Erythroblast (primary cell): Measurements from ENCODE around the gene ZBTB7C.
A peak's percentile ranks its signal among the peaks of the same experiment; 100 is the strongest.

Experiments used
- DNase-seq, 2 experiments: peaks; one replicate each; lab custom pipeline; 2025; lab: John Stamatoyannopoulos, UW
- GATA1 ChIP-seq: IDR thresholded peaks from 2 replicates; pipeline ENCODE4 v1.6.1; 2011; ENCODE audit warnings: low read depth, mild to moderate bottlenecking, control low read depth, low read length, moderate library complexity
- POLR2A ChIP-seq: IDR thresholded peaks from 2 replicates; pipeline ENCODE4 v1.6.1; 2011; ENCODE audit warnings: mild to moderate bottlenecking, low read length

ZBTB7C gene

DNA sequence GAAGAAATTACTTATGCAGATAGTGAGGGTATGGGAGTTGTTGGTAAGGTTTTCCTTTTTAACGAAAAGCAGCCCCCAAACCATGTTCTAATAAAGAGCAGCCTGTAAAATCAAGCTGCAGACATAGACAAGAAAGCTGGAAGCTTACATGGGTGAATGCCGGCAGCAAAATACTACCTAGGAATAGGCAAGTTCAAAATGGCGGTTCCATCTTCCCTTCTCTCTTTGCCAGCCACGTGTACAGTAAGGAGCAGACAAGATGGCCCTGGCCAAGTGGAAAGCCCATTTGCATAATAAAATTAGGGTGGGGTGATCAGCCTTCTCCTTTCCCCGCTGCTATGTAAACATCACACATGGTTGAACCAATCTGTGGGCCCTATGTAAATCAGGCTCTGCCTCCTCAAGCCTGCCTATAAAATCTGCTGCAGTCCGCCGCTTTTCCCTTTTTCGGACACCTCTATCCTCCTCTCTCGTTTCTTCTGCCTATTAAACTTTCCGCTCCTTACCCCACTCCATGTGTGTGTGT lies 155.0 kb downstream of the ZBTB7C start:
- no peak for DNase-seq
- TF ChIP-seq POLR2A (no peak), GATA1 (no peak)

DNA sequence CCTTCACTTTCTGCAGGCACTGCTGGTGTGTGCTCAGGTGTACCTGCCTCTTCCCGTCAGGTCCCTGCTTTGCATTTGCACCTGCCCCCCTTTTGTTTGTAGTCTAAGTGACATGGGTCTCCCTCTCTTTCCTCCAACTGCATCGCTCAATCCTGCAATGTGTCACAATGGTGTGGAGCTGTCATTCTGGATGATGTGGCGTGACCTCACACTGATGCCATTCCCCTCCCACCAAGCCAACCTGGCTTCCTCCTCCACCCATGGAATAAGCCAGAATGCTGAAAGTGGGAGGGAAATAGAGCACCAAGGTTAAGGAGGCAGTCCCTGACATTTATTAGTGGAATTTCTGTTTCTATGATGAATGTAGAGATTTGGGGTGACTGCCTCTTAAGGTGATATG lies 156.7 kb downstream of the ZBTB7C start:
- TF ChIP-seq POLR2A (no peak), GATA1 (no peak)
- DNase-seq = no peak

DNA sequence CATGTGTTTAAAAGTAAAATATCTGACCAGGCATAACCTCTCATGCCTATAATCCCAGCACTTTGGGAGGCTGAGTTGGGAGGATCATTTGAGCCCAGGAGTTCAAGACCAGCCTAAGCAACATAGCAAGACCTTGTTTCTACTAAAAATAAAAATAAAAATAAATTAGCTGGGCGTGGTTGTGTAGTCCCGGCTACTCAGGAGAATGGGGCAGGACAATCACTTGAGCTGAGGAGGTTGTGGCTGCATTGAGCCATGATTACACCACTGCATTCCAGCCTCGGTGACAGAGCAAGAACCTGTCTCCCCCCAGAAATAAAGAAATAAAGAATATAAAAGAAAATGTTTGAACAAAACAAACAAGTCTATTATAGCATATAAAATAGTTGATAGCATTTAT lies 158.3 kb downstream of the ZBTB7C start:
- DNase-seq = no peak
- TF ChIP-seq POLR2A (no peak), GATA1 (no peak)

DNA sequence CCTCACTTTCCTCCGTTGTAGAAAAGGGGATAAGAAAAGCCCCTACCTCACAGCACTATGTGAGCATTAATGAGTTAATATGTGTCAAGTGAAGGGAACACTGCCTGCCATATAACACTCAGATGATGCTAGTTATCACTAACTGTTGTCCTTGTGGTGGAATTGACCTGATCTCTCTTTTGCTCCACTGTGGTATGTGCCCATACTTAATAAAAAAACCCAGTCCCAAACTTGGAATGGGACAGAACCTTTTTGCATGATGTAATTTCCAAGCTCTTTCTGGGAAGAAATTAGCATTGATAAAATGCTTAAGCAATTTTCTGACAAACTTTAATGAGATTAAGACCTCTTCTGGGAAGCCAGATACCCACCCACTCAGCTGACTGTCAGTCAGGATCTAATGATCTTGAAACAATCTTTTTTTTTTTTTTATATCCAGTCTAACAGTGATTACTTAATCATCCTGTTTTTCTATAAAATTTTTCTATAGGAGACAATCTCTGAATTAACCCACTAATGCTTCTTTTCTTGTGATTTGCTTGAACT lies 158.7 kb downstream of the ZBTB7C start:
- no peak for DNase-seq
- TF ChIP-seq GATA1 (no peak), POLR2A (no peak)

DNA sequence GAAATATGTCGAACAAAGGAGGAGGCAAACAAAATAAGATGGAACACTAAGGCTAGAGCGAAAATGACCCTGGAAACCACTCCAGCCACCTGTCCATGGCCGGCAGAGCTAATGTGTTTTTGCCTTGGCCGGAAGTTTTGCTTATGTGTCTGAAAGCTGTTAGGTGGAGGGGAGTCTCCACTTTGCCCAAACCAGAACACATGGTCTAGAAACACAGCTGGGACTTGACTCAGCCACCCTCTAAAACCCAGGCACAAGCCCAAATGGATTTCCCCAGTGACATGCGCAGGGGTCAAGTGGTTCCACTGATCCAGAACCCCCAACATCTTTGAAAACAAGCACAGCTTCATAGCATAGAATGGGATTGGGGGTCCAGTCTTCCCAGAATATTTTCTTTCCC lies 159.3 kb downstream of the ZBTB7C start:
- DNase-seq = no peak
- TF ChIP-seq POLR2A (no peak), GATA1 (no peak)

DNA sequence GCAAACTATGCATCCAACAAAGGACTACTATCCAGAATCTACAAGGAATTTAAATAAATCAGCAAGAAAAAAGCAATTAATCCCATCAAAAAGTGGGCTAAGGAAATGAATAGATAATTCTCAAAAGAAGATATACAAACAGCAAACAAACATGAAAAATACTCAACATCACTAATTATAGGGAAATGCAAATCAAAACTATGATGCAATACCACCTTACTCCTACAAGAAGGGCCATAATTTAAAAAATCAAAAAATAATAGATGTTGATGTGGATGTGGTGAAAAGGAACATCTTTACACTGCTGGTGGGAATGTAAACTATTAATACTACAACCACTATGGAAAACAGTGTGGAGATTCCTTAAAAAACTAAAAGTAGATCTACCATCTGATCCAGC lies 164.7 kb downstream of the ZBTB7C start:
- no peak for DNase-seq
- TF ChIP-seq GATA1 (no peak), POLR2A (no peak)

DNA sequence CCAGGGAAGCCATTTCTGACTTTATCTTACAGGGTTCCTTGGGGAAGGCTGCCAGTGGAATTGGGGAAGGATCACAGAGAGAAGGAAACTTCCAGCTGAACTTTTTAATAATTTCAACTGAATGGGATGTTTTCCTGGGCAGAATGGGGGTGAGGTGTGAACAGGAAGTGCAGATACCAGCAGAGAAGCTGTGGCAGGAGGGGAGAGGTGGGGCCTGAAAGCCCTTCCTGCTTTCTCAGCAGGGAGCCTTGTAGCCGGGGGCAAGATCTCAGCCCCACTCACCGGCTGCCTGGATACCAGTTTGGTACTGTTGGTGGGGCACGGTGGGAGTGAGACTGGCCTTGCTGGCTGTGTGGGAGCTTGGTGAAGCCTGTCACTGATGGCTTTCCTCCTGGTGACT lies 170.5 kb downstream of the ZBTB7C start:
- DNase-seq = no peak
- TF ChIP-seq POLR2A (no peak), GATA1 (no peak)

DNA sequence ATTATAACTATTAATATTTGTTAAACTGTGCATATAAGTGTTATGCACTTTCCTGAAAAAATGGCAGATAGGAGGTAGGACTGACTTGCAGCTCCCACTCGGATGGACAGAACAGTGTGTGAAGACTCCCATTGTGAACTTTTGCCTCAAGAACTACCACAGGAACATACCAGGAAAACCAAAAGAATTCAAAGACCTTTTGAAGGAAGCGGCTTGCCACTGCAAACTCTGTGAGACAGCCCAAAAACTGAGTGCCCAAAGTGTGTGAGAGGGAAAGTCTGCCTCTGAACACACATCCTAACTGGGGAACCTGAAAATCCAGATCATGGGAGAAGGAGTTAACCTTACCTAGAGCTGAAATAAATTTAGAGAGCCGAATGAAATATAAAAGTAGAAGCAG lies 171.0 kb downstream of the ZBTB7C start:
- no peak for TF ChIP-seq POLR2A
- no peak for TF ChIP-seq GATA1
- no peak for DNase-seq

DNA sequence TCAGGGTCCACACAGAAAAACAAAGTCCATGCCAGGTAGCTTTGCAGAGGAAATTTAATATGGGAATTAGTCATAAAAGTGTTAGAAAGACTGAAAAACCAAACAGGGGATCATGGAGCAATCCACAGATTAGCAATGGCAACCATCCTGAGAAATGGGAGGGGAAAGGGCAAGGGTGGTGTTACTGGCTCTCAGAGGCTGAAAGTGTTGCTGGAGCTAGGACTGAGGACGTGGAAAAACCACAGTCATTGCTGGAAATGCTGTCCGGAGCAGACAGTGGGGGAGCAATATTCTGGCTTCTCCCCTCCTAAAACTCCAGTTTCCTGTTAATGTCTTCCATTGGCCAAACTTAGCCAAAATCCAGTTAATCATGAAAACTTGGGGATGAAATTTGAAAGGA lies 172.4 kb downstream of the ZBTB7C start:
- TF ChIP-seq POLR2A (no peak), GATA1 (no peak)

DNA sequence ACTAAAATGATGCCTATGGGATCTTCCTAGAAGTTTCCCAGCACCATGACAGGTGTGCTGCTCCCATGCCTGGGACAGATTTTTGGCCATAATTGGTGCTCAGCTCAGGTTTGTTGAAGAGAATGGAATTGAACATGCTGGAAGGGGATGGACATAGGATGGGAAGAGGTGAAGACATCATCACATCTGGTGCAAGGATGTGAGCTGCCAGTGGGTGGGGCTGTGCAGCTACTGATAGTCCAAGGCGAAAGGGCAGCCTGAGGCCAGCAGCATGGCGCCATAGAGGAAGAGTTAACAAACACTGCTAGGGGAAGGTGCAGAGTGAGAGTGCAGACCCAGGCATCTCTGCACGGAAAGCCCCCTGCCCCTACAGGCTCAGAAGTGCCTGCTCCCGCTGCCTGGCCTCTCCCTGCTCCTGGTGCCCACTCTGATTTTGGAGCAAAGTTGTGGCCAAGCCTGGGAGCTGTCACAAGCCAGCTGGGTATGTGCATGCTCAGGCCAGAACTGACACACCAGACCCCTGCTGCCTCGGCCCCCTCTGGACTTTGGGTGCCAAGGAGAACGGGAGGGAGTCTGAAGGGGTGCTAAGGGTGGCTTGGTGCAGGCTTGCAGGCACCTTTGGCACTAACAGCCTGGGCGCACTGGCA lies 178.6 kb downstream of the ZBTB7C start:
- DNase-seq = peak; percentile 41 to 49
- TF ChIP-seq GATA1 = no peak
- TF ChIP-seq POLR2A = no peak

More for the DNA sequence above, 172.4 kb downstream of the ZBTB7C start:
- no peak for DNase-seq

DNA sequence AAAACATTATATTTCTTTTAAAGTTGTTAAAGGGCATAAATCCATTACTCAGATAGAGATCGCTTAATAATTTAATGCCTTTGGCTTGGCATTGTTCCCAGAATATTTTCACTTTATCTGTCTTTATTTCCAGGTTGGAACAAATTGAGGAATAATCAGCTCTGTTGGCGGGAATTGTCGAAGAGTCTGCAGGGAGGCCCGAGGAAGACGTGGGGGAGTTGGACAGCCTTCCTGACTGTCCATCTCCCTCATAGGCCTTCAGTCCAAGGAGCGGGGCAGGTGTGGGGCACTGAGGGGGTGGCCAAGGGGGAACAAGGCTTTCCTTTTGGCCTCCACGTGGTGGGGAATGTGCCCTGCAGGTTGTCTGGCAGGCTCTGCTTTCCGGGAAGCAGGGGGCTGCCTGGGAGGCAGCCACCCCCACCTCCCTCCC lies 179.6 kb downstream of the ZBTB7C start:
- TF ChIP-seq POLR2A (no peak), GATA1 (no peak)
- no peak for DNase-seq

DNA sequence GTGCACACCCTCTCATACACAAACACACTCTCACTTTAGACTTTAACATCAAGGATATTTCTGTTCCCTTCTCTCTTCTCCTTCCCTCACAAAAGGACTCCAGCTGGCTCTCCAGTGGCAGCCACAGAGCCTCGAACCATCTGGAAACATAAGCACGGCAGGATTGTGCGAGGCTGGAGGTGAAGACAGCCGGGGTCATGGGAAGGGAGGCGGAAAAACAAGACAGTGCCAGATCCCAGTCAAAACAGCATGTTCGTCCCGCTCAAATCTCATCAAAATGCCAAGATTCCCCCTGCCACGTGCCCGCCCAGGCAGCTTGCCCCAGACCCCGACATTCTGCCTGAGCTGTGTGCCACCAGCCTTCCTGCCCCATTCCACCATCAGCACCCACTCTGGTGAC lies 180.3 kb downstream of the ZBTB7C start:
- no peak for DNase-seq
- TF ChIP-seq GATA1 (no peak), POLR2A (no peak)

DNA sequence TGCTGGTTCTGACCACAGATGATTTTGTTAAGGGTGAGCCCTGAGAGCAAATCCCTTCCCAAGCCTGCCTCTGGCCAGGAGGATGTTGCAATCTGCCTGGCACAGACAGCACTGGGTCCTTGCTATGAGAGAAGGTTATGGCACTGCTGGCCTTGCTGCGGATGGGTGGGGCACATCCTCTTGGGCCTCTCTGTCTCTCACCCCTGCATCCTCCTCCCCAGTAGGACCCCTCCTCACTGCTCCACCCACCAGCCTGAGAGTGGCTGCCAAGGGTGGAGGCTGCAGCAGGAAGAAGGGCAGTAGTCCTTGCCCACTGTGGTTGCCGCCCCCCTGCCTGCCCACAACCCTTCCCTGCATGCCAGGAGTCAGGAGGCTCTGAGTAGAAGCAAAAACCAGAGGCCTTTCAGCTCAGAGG lies 180.9 kb downstream of the ZBTB7C start:
- no peak for TF ChIP-seq GATA1
- no peak for TF ChIP-seq POLR2A
- DNase-seq = no peak

DNA sequence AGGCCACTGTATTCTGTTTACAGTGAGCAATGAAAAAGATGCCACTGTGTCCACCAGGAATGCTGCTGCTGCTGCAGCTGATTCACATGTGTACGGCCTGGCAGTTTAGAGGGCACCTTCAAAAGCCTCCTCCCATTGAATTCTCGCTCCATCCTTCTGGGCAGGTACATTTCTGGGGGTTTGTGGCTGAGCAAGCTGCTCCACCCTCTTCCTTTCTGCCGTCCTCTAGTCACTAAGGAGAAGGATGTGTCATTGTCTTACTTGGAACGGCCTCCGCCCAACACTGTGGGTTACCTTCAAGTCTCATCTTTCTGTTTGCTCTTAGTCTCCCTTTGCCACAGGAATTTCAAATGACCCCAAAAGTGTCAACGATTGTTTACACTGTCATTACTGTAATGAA lies 182.0 kb downstream of the ZBTB7C start:
- DNase-seq = no peak
- TF ChIP-seq POLR2A = no peak
- TF ChIP-seq GATA1 = no peak

DNA sequence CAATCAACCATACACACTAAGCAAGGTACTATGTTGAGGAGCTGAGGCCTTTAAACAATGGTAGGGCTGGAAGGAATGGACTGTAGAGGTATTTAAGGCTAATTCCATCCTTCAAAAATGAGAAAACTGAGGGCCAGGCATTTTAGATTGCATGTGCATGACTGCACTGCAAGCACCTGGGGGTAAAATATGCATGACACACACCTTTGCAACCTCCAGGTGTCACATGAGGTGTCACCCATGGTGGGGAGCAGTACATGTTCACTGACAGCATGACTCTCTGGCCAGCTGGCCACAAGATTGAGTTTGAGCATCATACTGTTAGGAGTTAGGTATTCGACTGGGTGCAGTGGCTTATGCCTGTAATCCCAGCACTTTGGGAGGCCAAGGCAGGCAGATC lies 182.8 kb downstream of the ZBTB7C start:
- TF ChIP-seq POLR2A (no peak), GATA1 (no peak)
- no peak for DNase-seq
